GM19025 (cell line): ENCODE measurements around the gene NACA2.
"Not testable (repeated sequence)": the region's sequence is repeated elsewhere in the genome, so short reads cannot be mapped to it uniquely, and the experiment has no call there.

Experiments used
- ATAC-seq: cut with Tn5 transposase; IDR thresholded peaks from one replicate; pipeline ENCODE4 v1.9.1; 2021; ENCODE audit warnings: mild to moderate bottlenecking, low read depth, moderate library complexity; ENCODE audit not compliant: unreplicated experiment

NACA2 gene

DNA sequence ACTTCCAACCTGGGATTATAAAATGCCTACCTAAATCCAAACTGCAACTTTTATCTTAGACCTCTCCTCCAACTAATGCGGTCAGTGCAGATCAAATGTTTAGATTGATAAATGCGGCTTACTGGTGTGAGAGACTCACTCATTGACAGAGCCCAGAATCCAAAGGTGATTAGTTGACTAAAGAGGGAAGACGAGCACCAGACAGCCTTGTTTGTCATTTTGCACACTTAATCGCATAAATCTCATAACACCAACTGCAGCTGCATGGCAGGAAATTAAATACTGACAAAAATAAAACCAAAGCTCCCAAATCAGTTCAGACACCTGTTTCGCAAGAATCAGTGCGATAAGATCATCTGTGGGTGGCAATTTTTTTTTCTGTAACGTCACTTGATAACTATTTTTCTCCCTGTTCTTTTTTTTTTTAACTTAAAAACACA lies 35.9 kb downstream of the NACA2 start:
- no peak for ATAC-seq

- ATAC-seq = no peak
These were observed 36.8 kb downstream of the NACA2 start for GRCh38 chr17:61554209-61554608.

DNA sequence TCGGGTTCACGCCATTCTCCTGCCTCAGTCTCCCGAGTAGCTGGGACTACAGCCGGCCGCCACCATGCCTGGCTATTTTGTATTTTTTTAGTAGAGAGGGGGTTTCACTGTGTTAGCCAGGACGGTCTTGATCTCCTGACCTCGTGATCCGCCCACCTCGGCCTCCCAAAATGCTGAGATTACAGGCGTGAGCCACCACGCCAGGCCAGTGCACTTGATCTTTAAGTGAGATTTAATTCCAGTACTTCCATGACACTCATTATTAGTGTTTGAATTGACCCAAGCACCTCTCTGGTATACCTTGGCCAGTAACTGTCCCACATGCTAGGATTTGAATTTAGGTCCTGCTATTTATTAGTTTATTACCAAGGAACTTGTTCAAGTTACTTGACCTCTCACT lies 38.5 kb downstream of the NACA2 start:
- ATAC-seq = not testable (repeated sequence)

DNA sequence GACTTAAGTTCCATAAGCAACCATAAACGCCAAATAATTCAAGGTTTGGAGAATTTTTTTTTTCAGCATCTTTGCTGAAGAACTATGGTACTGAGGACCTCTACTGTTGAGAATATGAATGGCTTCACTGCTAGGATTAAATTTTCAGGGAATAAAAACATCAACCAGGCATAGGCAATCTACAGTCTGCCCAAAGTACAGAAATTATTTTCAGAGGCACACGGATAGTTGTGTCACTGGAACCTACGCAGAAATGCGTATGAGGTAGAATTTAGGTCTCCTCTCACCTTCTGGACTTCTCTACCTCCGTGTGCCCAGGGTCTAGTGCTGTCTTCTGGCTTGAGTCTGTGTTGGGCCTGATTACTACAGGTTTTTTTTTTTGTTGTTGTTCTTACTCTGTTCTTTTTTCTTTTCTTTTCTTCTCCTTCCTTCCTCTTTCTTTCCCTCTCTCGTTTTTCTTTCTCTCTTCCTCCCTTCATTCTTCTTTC lies 39.7 kb downstream of the NACA2 start:
- no peak for ATAC-seq

GRCh38 chr17:61547113-61547512 lies 43.9 kb downstream of the NACA2 start:
- no peak for ATAC-seq

DNA sequence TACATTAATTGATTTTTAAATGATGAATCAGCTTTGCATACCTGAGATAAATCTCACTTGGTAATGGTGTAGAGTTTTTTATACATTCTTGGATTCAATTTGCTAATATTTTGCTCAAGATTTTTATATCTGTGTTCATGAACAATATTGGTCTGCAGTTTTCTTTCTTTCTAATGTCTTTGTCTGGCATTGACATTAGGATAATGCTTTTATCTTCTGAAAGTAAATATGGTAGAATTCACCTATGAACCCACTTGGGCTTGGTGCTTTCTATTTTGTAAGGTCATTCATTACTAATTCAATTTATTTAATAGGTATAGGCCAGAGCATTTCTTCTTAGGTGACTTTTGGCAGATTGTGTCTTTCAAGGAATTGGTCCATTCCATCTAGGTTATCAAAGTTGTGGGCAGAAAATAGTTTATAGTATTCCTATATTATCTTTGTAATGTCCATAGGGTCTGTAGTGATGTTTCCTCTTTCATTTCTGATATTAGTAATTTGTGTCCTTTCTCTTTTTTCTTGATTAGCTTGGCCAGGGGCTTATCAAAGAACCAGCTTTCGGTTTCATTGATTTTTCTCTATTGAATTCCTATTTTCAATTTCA lies 45.6 kb downstream of the NACA2 start:
- no peak for ATAC-seq

DNA sequence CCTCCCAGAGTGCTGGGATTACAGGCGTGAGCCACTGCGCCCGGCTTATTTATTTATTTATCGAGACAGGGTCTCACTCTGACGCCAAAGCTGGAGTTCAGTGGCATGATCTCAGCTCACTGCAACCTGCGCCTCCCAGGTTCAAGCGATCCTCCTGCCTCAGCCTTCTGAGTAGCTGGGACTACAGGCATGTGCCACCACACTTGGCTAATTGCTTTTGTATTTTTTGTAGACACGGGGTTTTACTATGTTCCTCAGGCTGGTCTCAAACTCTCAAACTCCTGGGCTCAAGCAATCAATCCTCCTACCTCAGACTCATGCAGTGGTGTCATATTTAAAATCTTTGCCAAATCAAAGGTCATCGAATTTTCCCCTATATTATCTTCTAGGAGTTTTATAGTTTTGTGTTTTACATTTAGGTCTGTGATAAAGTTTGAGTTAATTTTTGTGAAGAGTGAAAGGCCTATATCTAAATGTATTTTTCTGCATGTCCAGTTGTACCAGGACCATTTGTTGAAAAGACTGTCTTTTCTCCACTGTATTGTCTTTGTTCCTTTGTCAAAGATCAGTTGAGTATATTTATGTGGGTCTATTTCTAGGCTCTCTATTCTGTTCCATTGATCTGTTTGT lies 47.1 kb downstream of the NACA2 start:
- no peak for ATAC-seq

DNA sequence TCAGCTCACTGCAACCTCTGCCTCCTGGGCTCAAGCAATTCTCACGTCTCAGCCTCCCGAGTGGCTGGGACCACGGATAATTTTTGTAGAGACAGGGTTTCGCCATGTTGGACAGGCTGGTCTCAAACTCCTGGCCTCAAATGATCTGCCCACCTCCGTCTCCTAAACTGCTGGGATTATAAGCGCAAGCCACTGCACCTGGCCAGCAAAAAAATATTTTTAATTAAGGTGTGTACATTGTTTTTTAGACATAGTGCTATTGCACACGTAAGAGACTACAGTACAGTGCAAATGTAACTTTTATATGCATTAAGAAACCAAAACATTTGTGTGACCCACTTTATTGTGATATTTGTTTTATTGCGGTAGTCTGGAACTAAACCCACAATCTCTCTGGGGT lies 49.0 kb downstream of the NACA2 start:
- no peak for ATAC-seq

- ATAC-seq = no peak
These were observed 50.1 kb downstream of the NACA2 start for GRCh38 chr17:61540874-61541273.
